HUES64 (cell line): ENCODE measurements around the gene SVOPL.

Experiments
- H3K27ac ChIP-seq: 2 replicates; pipeline ENCODE4 v1.7.0; 2013; ENCODE audit warnings: low read depth, low read length, inconsistent platforms
- H3K27me3 ChIP-seq: 2 replicates; pipeline ENCODE4 v1.6.1; 2013; ENCODE audit warnings: mild to moderate bottlenecking, low read length; ENCODE audit not compliant: insufficient read depth
- H3K36me3 ChIP-seq: 2 replicates; pipeline ENCODE4 v1.6.1; 2013; ENCODE audit warnings: mild to moderate bottlenecking, low read length; ENCODE audit not compliant: insufficient read depth
- H3K4me1 ChIP-seq: 2 replicates; pipeline ENCODE4 v1.6.1; 2013; ENCODE audit warnings: mild to moderate bottlenecking, low read length, moderate library complexity; ENCODE audit not compliant: insufficient read depth
- H3K4me3 ChIP-seq: 2 replicates; pipeline ENCODE4 v1.5.1; 2013; ENCODE audit warnings: mild to moderate bottlenecking, low read length, moderate library complexity
- H3K9ac ChIP-seq: 2 replicates; pipeline ENCODE4 v1.6.1; 2013; ENCODE audit warnings: mild to moderate bottlenecking, low read depth, low read length
- H3K9me3 ChIP-seq: 2 replicates; pipeline ENCODE4 v1.6.1; 2013; ENCODE audit warnings: low read depth, low read length; ENCODE audit not compliant: insufficient read depth
- WGBS: fragments of 150-250, 120-280 bp; methylation state at CpG from one replicate; pipeline ENCODE4 v1.1.7; 2013; ENCODE audit warnings: missing lambda C conversion rate; 5-methylcytosine and 5-hydroxymethylcytosine counted together

The SVOPL gene

GRCh38 chr7:138579136-138579535 lies 122.0 kb downstream of the SVOPL start:
- Histone ChIP-seq H3K27ac (no peak overlapping the region), H3K4me1 (no peaks in the 10 kb centered on the region), H3K27me3 (no peaks in the 10 kb centered on the region), H3K36me3 (peaks cover 98% of the 10 kb centered on the region), H3K4me3 (no peak overlapping the region), H3K9me3 (no peaks in the 10 kb centered on the region), H3K9ac (no peak overlapping the region)
- WGBS: 88% methylated on average over 1 of the region's 1 CpG

GRCh38 chr7:138575897-138576428 lies 125.2 kb downstream of the SVOPL start:
- Histone ChIP-seq H3K4me1 (no peaks in the 10 kb centered on the region), H3K4me3 (no peak overlapping the region), H3K36me3 (peaks cover 100% of the 10 kb centered on the region), H3K27ac (no peak overlapping the region), H3K9ac (no peak overlapping the region), H3K27me3 (no peaks in the 10 kb centered on the region), H3K9me3 (no peaks in the 10 kb centered on the region)
- 93% methylated on average over 5 of the region's 5 CpGs for WGBS

GRCh38 chr7:138573741-138574140 lies 127.4 kb downstream of the SVOPL start:
- peaks cover 100% of the 10 kb centered on the region for H3K36me3 ChIP-seq
- H3K9me3 ChIP-seq: no peaks in the 10 kb centered on the region
- no peak overlapping the region for H3K9ac ChIP-seq
- no peaks in the 10 kb centered on the region for H3K4me1 ChIP-seq
- 84% methylated on average over 4 of the region's 4 CpGs for WGBS
- no peak overlapping the region for H3K27ac ChIP-seq
- no peak overlapping the region for H3K4me3 ChIP-seq
- no peaks in the 10 kb centered on the region for H3K27me3 ChIP-seq

- H3K27me3 ChIP-seq: no peaks in the 10 kb centered on the region
- no peak overlapping the region for H3K4me3 ChIP-seq
- no peaks in the 10 kb centered on the region for H3K4me1 ChIP-seq
- WGBS: 93% methylated on average over 4 of the region's 4 CpGs
- peaks cover 100% of the 10 kb centered on the region for H3K36me3 ChIP-seq
- peaks cover 7% of the 10 kb centered on the region for H3K9me3 ChIP-seq
- no peak overlapping the region for H3K9ac ChIP-seq
- H3K27ac ChIP-seq: no peak overlapping the region
Observed at GRCh38 chr7:138570715-138571114, 130.4 kb downstream of the SVOPL start.

GRCh38 chr7:138569418-138569817 lies 131.7 kb downstream of the SVOPL start:
- Histone ChIP-seq H3K36me3 (peaks cover 100% of the 10 kb centered on the region), H3K4me1 (no peaks in the 10 kb centered on the region), H3K9ac (no peak overlapping the region), H3K27me3 (no peaks in the 10 kb centered on the region), H3K27ac (no peak overlapping the region), H3K4me3 (no peak overlapping the region), H3K9me3 (peaks cover 20% of the 10 kb centered on the region)
- WGBS: 97% methylated on average over 2 of the region's 3 CpGs

- Histone ChIP-seq H3K27me3 (no peaks in the 10 kb centered on the region), H3K27ac (no peak overlapping the region), H3K4me3 (no peak overlapping the region), H3K36me3 (peaks cover 100% of the 10 kb centered on the region), H3K9ac (no peak overlapping the region), H3K9me3 (peaks cover 27% of the 10 kb centered on the region), H3K4me1 (no peaks in the 10 kb centered on the region)
- WGBS: no CpG with 5 or more reads among the region's 2 CpGs
Observed at GRCh38 chr7:138568655-138569054, 132.5 kb downstream of the SVOPL start.

GRCh38 chr7:138565451-138566114 lies 135.6 kb downstream of the SVOPL start:
- H3K27ac ChIP-seq: no peak overlapping the region
- peaks cover 35% of the 10 kb centered on the region for H3K9me3 ChIP-seq
- H3K4me3 ChIP-seq: no peak overlapping the region
- H3K27me3 ChIP-seq: no peaks in the 10 kb centered on the region
- WGBS: 97% methylated on average over 8 of the region's 8 CpGs
- H3K4me1 ChIP-seq: no peaks in the 10 kb centered on the region
- peaks cover 100% of the 10 kb centered on the region for H3K36me3 ChIP-seq
- H3K9ac ChIP-seq: no peak overlapping the region

- H3K4me1 ChIP-seq: no peaks in the 10 kb centered on the region
Observed at GRCh38 chr7:138565071-138565450, 136.1 kb downstream of the SVOPL start.

GRCh38 chr7:138564365-138564764 lies 136.8 kb downstream of the SVOPL start:
- Histone ChIP-seq H3K9ac (no peak overlapping the region), H3K9me3 (peaks cover 35% of the 10 kb centered on the region), H3K27ac (no peak overlapping the region), H3K36me3 (peaks cover 100% of the 10 kb centered on the region), H3K4me3 (no peak overlapping the region), H3K4me1 (no peaks in the 10 kb centered on the region), H3K27me3 (no peaks in the 10 kb centered on the region)
- 94% methylated on average over 5 of the region's 5 CpGs for WGBS

More at GRCh38 chr7:138565071-138565450, 136.1 kb downstream of the SVOPL start:
- no peak overlapping the region for H3K27ac ChIP-seq
- H3K4me3 ChIP-seq: no peak overlapping the region
- H3K36me3 ChIP-seq: peaks cover 100% of the 10 kb centered on the region
- WGBS: 97% methylated on average over 8 of the region's 8 CpGs
- no peaks in the 10 kb centered on the region for H3K27me3 ChIP-seq
- no peak overlapping the region for H3K9ac ChIP-seq
- peaks cover 35% of the 10 kb centered on the region for H3K9me3 ChIP-seq

GRCh38 chr7:138563808-138564207 lies 137.4 kb downstream of the SVOPL start:
- Histone ChIP-seq H3K4me3 (no peak overlapping the region), H3K27me3 (no peaks in the 10 kb centered on the region), H3K4me1 (no peaks in the 10 kb centered on the region), H3K9ac (no peak overlapping the region), H3K36me3 (peaks cover 100% of the 10 kb centered on the region), H3K27ac (no peak overlapping the region), H3K9me3 (peaks cover 35% of the 10 kb centered on the region)
- WGBS: 93% methylated on average over 4 of the region's 4 CpGs

GRCh38 chr7:138559448-138559847 lies 141.7 kb downstream of the SVOPL start:
- Histone ChIP-seq H3K27ac (no peak overlapping the region), H3K9ac (no peak overlapping the region), H3K36me3 (peaks cover 99% of the 10 kb centered on the region), H3K27me3 (no peaks in the 10 kb centered on the region), H3K9me3 (peaks cover 49% of the 10 kb centered on the region), H3K4me1 (no peaks in the 10 kb centered on the region), H3K4me3 (no peak overlapping the region)
- WGBS: 97% methylated on average over 5 of the region's 5 CpGs
